Spleen (tissue), 11 donors: Measurements from ENCODE around the gene CALHM4. TPM values are rescaled to one million over a fixed set of nuclear protein-coding genes. Genes with fewer than 3 reads are reported as not detected.
A peak's percentile ranks its signal among the peaks of the same experiment; 100 is the strongest.

Source experiments
- DNase-seq: peaks from one replicate; pipeline ENCODE4 v3.0.0-alpha.2; 2020
- H3K27ac ChIP-seq, 8 donors: fragments of 200-600 bp; sonication (generic) in 7 of 8; 1 replicate in 4 of 8; 2 replicates in 4 of 8; pipeline versions ENCODE4 v1.5.0 to v1.8.0; 2016 to 2021; ENCODE audit warnings: inconsistent platforms in 4 of 8, mild to moderate bottlenecking in 4 of 8, moderate library complexity in 1 of 8
- H3K27me3 ChIP-seq, 7 donors: fragments of 200-600 bp; sonication (generic) in 6 of 7; replicated peaks in 1 of 7; 1 replicate in 4 of 7; 2 replicates in 3 of 7; pipeline versions ENCODE4 v1.5.0 to v1.8.0; 2016 to 2021; ENCODE audit warnings: inconsistent platforms in 3 of 7, mild to moderate bottlenecking in 1 of 7
- H3K36me3 ChIP-seq, 6 donors: fragments of 200-600 bp; sonication (generic) in 5 of 6; 1 replicate in 4 of 6; 2 replicates in 2 of 6; pipeline versions ENCODE4 v1.5.0 to v1.8.0; 2016 to 2021; ENCODE audit warnings: inconsistent platforms in 2 of 6
- H3K4me1 ChIP-seq, 6 donors: fragments of 200-600 bp; sonication (generic) in 5 of 6; 1 replicate in 3 of 6; 2 replicates in 3 of 6; pipeline versions ENCODE4 v1.5.0 to v1.8.0; 2016 to 2021; ENCODE audit warnings: inconsistent platforms in 3 of 6
- H3K4me3 ChIP-seq, 8 donors: fragments of 200-600 bp; sonication (generic) in 7 of 8; 1 replicate in 4 of 8; 2 replicates in 4 of 8; pipeline versions ENCODE4 v1.5.0 to v1.8.0; 2016 to 2021; ENCODE audit warnings: inconsistent platforms in 4 of 8, mild to moderate bottlenecking in 4 of 8, moderate library complexity in 2 of 8
- H3K9me3 ChIP-seq, 8 donors: fragments of 200-600 bp; sonication (generic) in 7 of 8; 1 replicate in 4 of 8; 2 replicates in 4 of 8; pipeline versions ENCODE4 v1.5.0 to v1.8.0; 2016 to 2021; ENCODE audit warnings: inconsistent platforms in 4 of 8
- CTCF ChIP-seq, 11 experiments: fragments of 200-600 bp in 7 of 11; fragments of 450-650 bp in 4 of 11; sonication (generic) in 4 of 11; IDR thresholded peaks in 8 of 11; conservative IDR thresholded peaks in 3 of 11; 1 replicate in 7 of 11; 2 replicates in 4 of 11; pipeline versions ENCODE4 v1.4.0 to v1.8.0; 2016 to 2021; ENCODE audit warnings: antibody characterized with exemption in 11 of 11, inconsistent platforms in 4 of 11, mild to moderate bottlenecking in 1 of 11
- POLR2A ChIP-seq, 3 donors: fragments of 450-650 bp; IDR thresholded peaks; one replicate each; pipeline ENCODE4 v1.5.1; 2017; ENCODE audit warnings: antibody characterized with exemption in 3 of 3, mild to moderate bottlenecking in 1 of 3
- POLR2AphosphoS5 ChIP-seq, 3 donors: sonication (generic); formaldehyde crosslinking; IDR thresholded peaks; one replicate each; pipeline ENCODE4 v1.5.1; 2017; ENCODE audit warnings: antibody characterized with exemption in 3 of 3
- WGBS, 5 donors: extraction: QIAGEN DNeasy Blood & Tissue Kit in 3 of 5; methylation state at CpG; one replicate each; pipeline versions ENCODE4 v1.1.5 to v1.1.7; 2013 to 2018; 5-methylcytosine and 5-hydroxymethylcytosine counted together
- intact Hi-C: fragments of 100-400 bp; cut with DNase I; formaldehyde crosslinking; loops from one replicate; pipeline ENCODE4 v1.15.0; 2023; ENCODE audit warnings: low total_unique reads
- polyA plus RNA-seq, 3 donors: library from polyadenylated mRNA; stranded (reverse); fragments of 200-250 nt; gene quantifications; one replicate each; pipeline ENCODE4 v1.2.1, GENCODE V29; 2013
- total RNA-seq, 7 donors: library from RNA; depleted of rRNA in 3 of 7; stranded (reverse); fragments of >200 nt in 3 of 7; fragmentation: NEBNext Ultra II Directional in 4 of 7; extraction: Animal tissue kit (Norgen Biotek cat#: 25700) in 4 of 7; gene quantifications; one replicate each; pipeline versions ENCODE4 v1.1.0 to v1.2.1, GENCODE V29; 2016 to 2021
- donor health status: healthy with polysubstance abuse.
- donor health status: DM: no; HTN: no; CAD: no; lungs with moderate emphysema.
- donor health status: DM: no; HTN: no; CAD: no.
- donor health status: Bipolar disorder and iron deficiency.
- donor health status: healthy.
- donor health status: DM: no; HTN: no; CAD: no.
- donor health status: DM: yes; HTN: yes; CAD: no.

Gene CALHM4
- total and polyA plus RNA-seq, 10 donors: not detected

- TF ChIP-seq POLR2AphosphoS5 (IDR thresholded peaks at IDR 0.05) (no peak), POLR2A (IDR thresholded peaks at IDR 0.05) (no peak), CTCF (IDR thresholded peaks at IDR 0.05 in 8 of 11, conservative IDR thresholded peaks at IDR 0.05 in 3 of 11) (no peak)
- Histone ChIP-seq H3K27me3 (peaks cover 0 to 16% (median 0%) of the 10 kb centered on the region in 7 donors), H3K4me3 (no peak overlapping the region), H3K9me3 (no peaks in the 10 kb centered on the region), H3K36me3 (no peaks in the 10 kb centered on the region), H3K4me1 (peaks cover 12 to 45% (median 36%) of the 10 kb centered on the region in 6 donors), H3K27ac (no peak overlapping the region)
- intact Hi-C loops: no loop called here
- DNase-seq: no peak
Observed at GRCh38 chr6:116568111-116568510, 14.6 kb downstream of the CALHM4 start.

GRCh38 chr6:116568821-116569755 is 15.5 kb downstream of the CALHM4 start:
- peak overlapping the region in 3 of 8 donors; percentile 26 to 40 (median 29) for H3K27ac ChIP-seq
- TF ChIP-seq POLR2A (IDR thresholded peaks at IDR 0.05) (no peak), CTCF (IDR thresholded peaks at IDR 0.05 in 8 of 11, conservative IDR thresholded peaks at IDR 0.05 in 3 of 11) (no peak), POLR2AphosphoS5 (IDR thresholded peaks at IDR 0.05) (no peak)
- 48 to 52% (median 51%) methylated on average over 7 of the region's 7 CpGs for WGBS, 5 donors
- no peak overlapping the region for H3K4me3 ChIP-seq
- H3K4me1 ChIP-seq: peaks cover 15 to 55% (median 45%) of the 10 kb centered on the region in 6 donors
- H3K27me3 ChIP-seq: peaks cover 0 to 10% (median 0%) of the 10 kb centered on the region in 7 donors
- H3K36me3 ChIP-seq: peaks cover 0 to 3% (median under 1%) of the 10 kb centered on the region in 6 donors
- H3K9me3 ChIP-seq: no peaks in the 10 kb centered on the region
- no peak for DNase-seq
- intact Hi-C loops: no loop called here

- Histone ChIP-seq H3K36me3 (peaks cover 0 to 22% (median 6%) of the 10 kb centered on the region in 6 donors), H3K9me3 (no peaks in the 10 kb centered on the region), H3K4me1 (peaks cover 15 to 68% (median 49%) of the 10 kb centered on the region in 6 donors), H3K27me3 (no peaks in the 10 kb centered on the region), H3K4me3 (peak within 1 kb of the TSS; percentile 52 to 85 (median 72)), H3K27ac (peak within 1 kb of the TSS; percentile 76 to 96 (median 92))
- peak; percentile 100 for DNase-seq
- 0 to 1% (median 1%) methylated on average over 27 to 62 of the region's 62 CpGs for WGBS, 5 donors
- TF ChIP-seq POLR2A (IDR thresholded peaks at IDR 0.05) (peak in 2 of 3 donors; percentile 33 to 83), POLR2AphosphoS5 (IDR thresholded peaks at IDR 0.05) (peak; percentile 93 to 96 (median 96)), CTCF (IDR thresholded peaks at IDR 0.05 in 8 of 11, conservative IDR thresholded peaks at IDR 0.05 in 3 of 11) (peak in 7 of 11 experiments; percentile 20 to 59 (median 38))
- intact Hi-C loops: no loop called here
Observed at GRCh38 chr6:116570856-116571682, 17.5 kb downstream of the CALHM4 start, which contains the start of gene RWDD1. TSS of gene RWDD1 (plus strand) at chr6:116571504. CDS start at chr6:116571583, 79 bp downstream.
